ENCODE results near the gene EFEMP1.

EFEMP1 gene

GRCh38 chr2:55891671-55892094 lies 31.9 kb downstream of the EFEMP1 start:
- no peak for DNase-seq

- DNase-seq = no peak
Measured at GRCh38 chr2:55888936-55889335, 34.6 kb downstream of the EFEMP1 start.

- no peak for DNase-seq
Measured at GRCh38 chr2:55887901-55888624, 35.5 kb downstream of the EFEMP1 start.

- no peak for DNase-seq
Measured at GRCh38 chr2:55887351-55887750, 36.2 kb downstream of the EFEMP1 start.

GRCh38 chr2:55885944-55886281 lies 37.7 kb downstream of the EFEMP1 start:
- no peak for DNase-seq

GRCh38 chr2:55885127-55885943 lies 38.2 kb downstream of the EFEMP1 start:
- DNase-seq = no peak

- DNase-seq = no peak
Measured at GRCh38 chr2:55883829-55884228, 39.8 kb downstream of the EFEMP1 start.

GRCh38 chr2:55883357-55883756 lies 40.2 kb downstream of the EFEMP1 start:
- no peak for DNase-seq

GRCh38 chr2:55882954-55883353 lies 40.6 kb downstream of the EFEMP1 start:
- DNase-seq = no peak

- DNase-seq = no peak
Measured at GRCh38 chr2:55880416-55881143, 43.0 kb downstream of the EFEMP1 start.

- no peak for DNase-seq
Measured at GRCh38 chr2:55879976-55880375, 43.6 kb downstream of the EFEMP1 start.

GRCh38 chr2:55877087-55877436 lies 46.5 kb downstream of the EFEMP1 start:
- no peak for DNase-seq

- no peak for DNase-seq
Measured at GRCh38 chr2:55876429-55877086, 47.0 kb downstream of the EFEMP1 start.

- no peak for DNase-seq
Measured at GRCh38 chr2:55875434-55876135, 48.0 kb downstream of the EFEMP1 start.

GRCh38 chr2:55874338-55874737 lies 49.2 kb downstream of the EFEMP1 start:
- DNase-seq = no peak

- no peak for DNase-seq
Measured at GRCh38 chr2:55871637-55872036, 51.9 kb downstream of the EFEMP1 start.

- DNase-seq = no peak
Measured at GRCh38 chr2:55869637-55870325, 53.8 kb downstream of the EFEMP1 start.

GRCh38 chr2:55865096-55865835 lies 58.3 kb downstream of the EFEMP1 start:
- DNase-seq = no peak

- no peak for DNase-seq
Measured at GRCh38 chr2:55864351-55865084, 59.1 kb downstream of the EFEMP1 start.

- no peak for DNase-seq
Measured at GRCh38 chr2:55862673-55863390, 60.8 kb downstream of the EFEMP1 start.

All from NCI-H2227 treated with DMSO at 0.1 percent for 48 hours (cell line).